Endothelial cell of umbilical vein (primary cell): Measurements from ENCODE around the gene SLC18A3. TPM values are rescaled to one million over a fixed set of nuclear protein-coding genes. Genes with fewer than 3 reads are reported as not detected.

Experiments used
- BruUV-seq: library from RNA; stranded (reverse); fragments of 400-500 nt; replicated peaks from 2 replicates; lab custom pipeline; 2021; lab: Mats Ljungman, UMichigan
- CTCF ChIA-PET: fragments of 300-600, 350-600 bp; sonication (Branson Sonifier 250); formaldehyde crosslinking; loops from one replicate; lab custom pipeline; 2021; ENCODE audit warnings: antibody characterized with exemption, inconsistent platforms; lab: Charles Lee
- POLR2A ChIA-PET: fragments of 300-600, 350-600 bp; sonication (Branson Sonifier 250); formaldehyde crosslinking; loops from one replicate; lab custom pipeline; 2021; ENCODE audit warnings: antibody characterized with exemption, inconsistent platforms; lab: Charles Lee
- DNase-seq: peaks from one replicate; pipeline ENCODE4 v3.0.0-alpha.2; 2011; ENCODE audit warnings: low read depth, low spot score
- FAIRE-seq: peaks from 2 replicates; lab custom pipeline; 2011; peaks lifted over from hg19 to GRCh38; lab: Jason Lieb, UNC
- H2AFZ ChIP-seq: 2 replicates; pipeline ENCODE4 v1.6.0; 2012; ENCODE audit warnings: low read depth, low read length, control low read depth, inconsistent platforms
- H3K27ac ChIP-seq: 2 replicates; pipeline ENCODE4 v1.5.1; 2011; ENCODE audit warnings: low read depth, mild to moderate bottlenecking, control low read depth, low read length, moderate library complexity; ENCODE audit not compliant: insufficient read depth
- H3K27me3 ChIP-seq, 2 experiments: 2 replicates each; pipeline versions ENCODE4 v1.6.0 to v1.6.1; 2011; ENCODE audit warnings: low read length in 2 of 2, mixed read lengths in 1 of 2; ENCODE audit not compliant: control insufficient read depth in 2 of 2, insufficient read depth in 2 of 2
- H3K36me3 ChIP-seq, 2 experiments: 2 replicates in 1 of 2; 3 replicates in 1 of 2; pipeline ENCODE4 v1.5.1; 2011; ENCODE audit warnings: low read length in 2 of 2, mild to moderate bottlenecking in 1 of 2, moderate library complexity in 1 of 2; ENCODE audit not compliant: control insufficient read depth in 2 of 2, insufficient read depth in 2 of 2; ENCODE audit errors: extremely low read depth in 1 of 2
- H3K4me1 ChIP-seq: 3 replicates; pipeline ENCODE4 v1.5.1; 2011; ENCODE audit warnings: mild to moderate bottlenecking, low read length; ENCODE audit not compliant: control insufficient read depth, insufficient read depth; ENCODE audit errors: extremely low read depth
- H3K4me2 ChIP-seq: 2 replicates; pipeline ENCODE4 v1.6.1; 2011; ENCODE audit warnings: low read length, control low read depth, mixed read lengths; ENCODE audit not compliant: insufficient read depth
- H3K4me3 ChIP-seq, 3 experiments: fragments of 200-600 bp in 1 of 3; sonication (generic), shearing (Covaris generic) in 1 of 3; replicated peaks in 1 of 3; 2 replicates each; pipeline ENCODE4 v1.5.1; 2011 to 2016; ENCODE audit warnings: control low read depth in 3 of 3, low read length in 3 of 3, mild to moderate bottlenecking in 2 of 3, inconsistent platforms in 1 of 3, low read depth in 1 of 3, moderate library complexity in 1 of 3; ENCODE audit not compliant: insufficient read depth in 1 of 3
- H3K79me2 ChIP-seq: 2 replicates; pipeline ENCODE4 v1.6.0; 2012; ENCODE audit warnings: low read length, inconsistent platforms; ENCODE audit not compliant: control insufficient read depth, insufficient read depth
- H3K9ac ChIP-seq: replicated peaks from 2 replicates; pipeline ENCODE3; 2011; ENCODE audit warnings: low read length, control low read depth; ENCODE audit not compliant: insufficient read depth; ENCODE audit errors: extremely low read depth
- H3K9me1 ChIP-seq: replicated peaks from 3 replicates; pipeline ENCODE4 v1.6.0; 2011; ENCODE audit warnings: mild to moderate bottlenecking, low read length; ENCODE audit not compliant: control insufficient read depth, insufficient read depth; ENCODE audit errors: extremely low read depth
- H3K9me3 ChIP-seq: replicated peaks from 2 replicates; pipeline ENCODE4 v1.5.1; 2012; ENCODE audit warnings: low read length, inconsistent platforms; ENCODE audit not compliant: control insufficient read depth, insufficient read depth
- H4K20me1 ChIP-seq: replicated peaks from 2 replicates; pipeline ENCODE3; 2011; ENCODE audit warnings: mild to moderate bottlenecking, low read length; ENCODE audit not compliant: control insufficient read depth, insufficient read depth; ENCODE audit errors: extremely low read depth
- EZH2 ChIP-seq: IDR thresholded peaks from 2 replicates; pipeline ENCODE4 v1.6.1; 2012; ENCODE audit warnings: borderline replicate concordance, low read depth, mild to moderate bottlenecking, moderate library complexity, low read length, inconsistent platforms; ENCODE audit not compliant: severe bottlenecking
- FOS ChIP-seq: IDR thresholded peaks from 2 replicates; pipeline ENCODE4 v1.6.1; 2011; ENCODE audit warnings: mild to moderate bottlenecking, low read length, moderate library complexity, borderline replicate concordance; ENCODE audit not compliant: insufficient read depth
- GATA2 ChIP-seq: IDR thresholded peaks from 2 replicates; pipeline ENCODE4 v1.7.0; 2011; ENCODE audit warnings: low read depth, mild to moderate bottlenecking, moderate library complexity, mixed read lengths, low read length; ENCODE audit not compliant: insufficient read length, insufficient read depth
- JUN ChIP-seq: IDR thresholded peaks from 2 replicates; pipeline ENCODE4 v1.6.1; 2011; ENCODE audit warnings: borderline replicate concordance, low read depth; ENCODE audit not compliant: insufficient read length, insufficient read depth
- MYC ChIP-seq: IDR thresholded peaks from one replicate; pipeline ENCODE4 v1.6.1; 2011; ENCODE audit warnings: mild to moderate bottlenecking, low read depth, low read length
- POLR2AphosphoS5 ChIP-seq: IDR thresholded peaks from 2 replicates; pipeline ENCODE4 v1.6.1; 2012; ENCODE audit warnings: low read depth, mild to moderate bottlenecking, control low read depth, low read length, moderate library complexity; ENCODE audit not compliant: insufficient read depth
- dilution Hi-C: fragments of 300-500 bp; cut with MboI; formaldehyde crosslinking; loops from one replicate; pipeline ENCODE4 v1.15.0; 2019; ENCODE audit warnings: low sequenced_read_pairs; ENCODE audit not compliant: extremely low pct_ligation_motif_present
- intact Hi-C: fragments of 100-400 bp; cut with micrococcal nuclease; formaldehyde crosslinking; loops from one replicate; pipeline ENCODE4 v1.10.0; 2022
- polyA plus RNA-seq, 4 experiments: library from polyadenylated mRNA; depleted of rRNA in 3 of 4; stranded (reverse) in 3 of 4; unstranded in 1 of 4; fragments of >200 nt; gene quantifications; 2 replicates each; pipeline versions ENCODE4 v1.2.1 to v1.2.3, GENCODE V29; 2011 to 2012; ENCODE audit warnings: missing spikeins in 1 of 4
- total RNA-seq: library from RNA; stranded (reverse); gene quantifications from 2 replicates; pipeline ENCODE4 v1.2.3, GENCODE V29; 2021
- TF ChIP-seq, protein P1 (sequence below): IDR thresholded peaks from 2 replicates; pipeline ENCODE4 v1.6.1; 2011; ENCODE audit not compliant: insufficient read depth, insufficient read length
- TF ChIP-seq, protein P2 (sequence below), 2 donors: IDR thresholded peaks; 1 replicate in 1 of 2; 2 replicates in 1 of 2; pipeline ENCODE4 v1.5.1; 2011; ENCODE audit warnings: low read length in 2 of 2, mild to moderate bottlenecking in 2 of 2, moderate library complexity in 2 of 2, control low read depth in 1 of 2, inconsistent platforms in 1 of 2, low read depth in 1 of 2; ENCODE audit not compliant: insufficient read depth in 1 of 2; ENCODE audit errors: extremely low read depth in 1 of 2

The SLC18A3 gene
- total and polyA plus RNA-seq, 2 donors (not counting 3 experiments of a cell fraction or from before 2014, with no cell fraction given), result not detected

- FAIRE-seq (no peak), DNase-seq (no peak)
- dilution Hi-C loops (no loop called here), intact Hi-C loops (no loop called here)
- CTCF ChIA-PET, result no interaction called here
- Histone ChIP-seq H3K9ac (no peak overlapping the region), H3K79me2 (no peaks in the 10 kb centered on the region), H3K4me1 (no peaks in the 10 kb centered on the region), H4K20me1 (no peaks in the 10 kb centered on the region), H3K27ac (no peak overlapping the region), H3K27me3 (peaks cover 0 to 2% of the 10 kb centered on the region in 2 experiments), H3K36me3 (no peaks in the 10 kb centered on the region), H3K9me3 (no peaks in the 10 kb centered on the region), H3K9me1 (no peaks in the 10 kb centered on the region), H3K4me3 (no peak overlapping the region), H3K4me2 (no peak overlapping the region), H2AFZ (no peak overlapping the region)
- TF ChIP-seq POLR2AphosphoS5 (no peak), JUN (no peak), MYC (no peak), FOS (no peak)
- TF ChIP-seq, protein P1, sequence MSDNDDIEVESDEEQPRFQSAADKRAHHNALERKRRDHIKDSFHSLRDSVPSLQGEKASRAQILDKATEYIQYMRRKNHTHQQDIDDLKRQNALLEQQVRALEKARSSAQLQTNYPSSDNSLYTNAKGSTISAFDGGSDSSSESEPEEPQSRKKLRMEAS, result no peak
- BruUV-seq, result no TSS peak
- POLR2A ChIA-PET, result no interaction called here
Measured at GRCh38 chr10:49645871-49646870, 36.1 kb downstream of the SLC18A3 start.

GRCh38 chr10:49647554-49647953 lies 37.4 kb downstream of the SLC18A3 start:
- DNase-seq, result no peak
- Histone ChIP-seq H3K4me3 (no peak overlapping the region), H3K9me1 (no peaks in the 10 kb centered on the region), H3K4me2 (no peak overlapping the region), H3K79me2 (no peaks in the 10 kb centered on the region), H3K27me3 (peaks cover 0 to 2% of the 10 kb centered on the region in 2 experiments), H3K4me1 (no peaks in the 10 kb centered on the region), H3K9me3 (no peaks in the 10 kb centered on the region), H4K20me1 (no peaks in the 10 kb centered on the region), H3K27ac (no peak overlapping the region), H3K9ac (no peak overlapping the region), H3K36me3 (no peaks in the 10 kb centered on the region), H2AFZ (no peak overlapping the region)
- ChIA-PET POLR2A (no interaction called here), CTCF (no interaction called here)
- TF ChIP-seq JUN (no peak), MYC (no peak), EZH2 (no peak), POLR2AphosphoS5 (no peak), FOS (no peak), GATA2 (no peak)
- TF ChIP-seq, protein P2, sequence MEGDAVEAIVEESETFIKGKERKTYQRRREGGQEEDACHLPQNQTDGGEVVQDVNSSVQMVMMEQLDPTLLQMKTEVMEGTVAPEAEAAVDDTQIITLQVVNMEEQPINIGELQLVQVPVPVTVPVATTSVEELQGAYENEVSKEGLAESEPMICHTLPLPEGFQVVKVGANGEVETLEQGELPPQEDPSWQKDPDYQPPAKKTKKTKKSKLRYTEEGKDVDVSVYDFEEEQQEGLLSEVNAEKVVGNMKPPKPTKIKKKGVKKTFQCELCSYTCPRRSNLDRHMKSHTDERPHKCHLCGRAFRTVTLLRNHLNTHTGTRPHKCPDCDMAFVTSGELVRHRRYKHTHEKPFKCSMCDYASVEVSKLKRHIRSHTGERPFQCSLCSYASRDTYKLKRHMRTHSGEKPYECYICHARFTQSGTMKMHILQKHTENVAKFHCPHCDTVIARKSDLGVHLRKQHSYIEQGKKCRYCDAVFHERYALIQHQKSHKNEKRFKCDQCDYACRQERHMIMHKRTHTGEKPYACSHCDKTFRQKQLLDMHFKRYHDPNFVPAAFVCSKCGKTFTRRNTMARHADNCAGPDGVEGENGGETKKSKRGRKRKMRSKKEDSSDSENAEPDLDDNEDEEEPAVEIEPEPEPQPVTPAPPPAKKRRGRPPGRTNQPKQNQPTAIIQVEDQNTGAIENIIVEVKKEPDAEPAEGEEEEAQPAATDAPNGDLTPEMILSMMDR (IDR thresholded peaks at IDR 0.05; ENCODE audit: extremely low read depth in 1 of 2, insufficient read depth in 1 of 2, low read depth in 1 of 2, low read length in 2 of 2), result no peak
- TF ChIP-seq, protein P1, result no peak
- intact Hi-C loops, result no loop called here
- no TSS peak for BruUV-seq
- dilution Hi-C loops, result no loop called here
- no peak for FAIRE-seq
